ENCODE data around the gene NCOA1.
"Not testable (repeated sequence)": the region's sequence is repeated elsewhere in the genome, so short reads cannot be mapped to it uniquely, and the experiment has no call there.

NCOA1 gene

DNA sequence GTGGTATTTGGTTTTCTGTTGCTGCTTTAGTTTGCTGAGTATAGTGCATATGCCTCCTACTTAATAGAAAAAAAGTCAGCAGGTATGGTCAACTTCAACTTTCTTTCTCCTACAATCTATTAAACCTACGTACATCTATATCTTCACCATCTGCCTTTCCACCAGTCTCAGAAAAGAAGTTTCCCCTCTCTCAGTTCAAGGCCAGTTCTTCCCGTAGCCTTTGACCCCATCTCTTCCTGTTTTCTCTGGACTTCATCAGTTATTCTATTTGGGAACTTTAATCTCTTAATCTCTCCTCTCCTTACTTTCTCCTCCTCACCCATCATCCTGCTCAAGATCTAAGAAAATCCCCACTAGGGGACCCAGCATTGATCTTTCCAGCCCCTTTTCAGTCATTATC, 296.5 kb downstream of the NCOA1 start:
- no peak for DNase-seq (ENCODE audit: low read depth in 2 of 2)

DNA sequence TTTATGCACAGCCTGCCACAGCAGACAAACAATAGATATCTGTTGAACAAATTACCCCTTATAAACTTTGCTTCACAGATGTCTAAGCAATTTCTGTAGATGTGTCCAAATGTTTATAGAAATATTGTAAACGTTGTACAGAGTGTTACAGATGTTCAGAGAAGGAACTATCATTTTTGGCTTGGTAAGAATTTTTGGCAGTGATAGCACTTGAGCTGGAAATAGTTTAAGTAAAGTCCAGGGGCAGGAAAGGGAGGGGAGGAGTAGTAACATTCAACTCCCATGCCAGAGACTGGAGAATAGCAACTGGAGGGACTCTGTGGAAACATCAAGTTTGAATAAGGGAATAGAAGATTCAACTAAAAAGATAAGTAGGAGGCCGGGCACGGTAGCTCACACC, 297.8 kb downstream of the NCOA1 start:
- no peak for DNase-seq (ENCODE audit: low read depth in 2 of 2)

DNA sequence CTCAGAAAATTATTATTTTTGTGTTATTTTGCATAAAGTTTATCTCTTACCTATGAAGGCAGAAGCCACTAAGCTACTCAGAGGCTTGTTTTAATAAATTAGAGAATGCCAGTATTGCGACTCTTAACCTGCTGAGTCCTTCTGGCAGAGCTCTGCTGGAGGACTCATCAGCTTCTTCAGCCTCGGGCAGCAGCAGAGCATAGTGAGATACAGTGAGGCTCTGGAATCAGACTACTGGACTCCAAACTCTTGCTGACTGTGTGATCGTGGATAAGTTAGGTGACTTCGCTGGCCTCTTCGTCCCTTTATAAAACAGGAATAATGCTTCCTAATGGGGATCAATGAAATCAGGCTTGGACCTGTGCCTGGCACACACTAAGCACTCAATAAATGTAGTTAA, 300.4 kb downstream of the NCOA1 start:
- no peak for DNase-seq (ENCODE audit: low read depth in 2 of 2)

DNA sequence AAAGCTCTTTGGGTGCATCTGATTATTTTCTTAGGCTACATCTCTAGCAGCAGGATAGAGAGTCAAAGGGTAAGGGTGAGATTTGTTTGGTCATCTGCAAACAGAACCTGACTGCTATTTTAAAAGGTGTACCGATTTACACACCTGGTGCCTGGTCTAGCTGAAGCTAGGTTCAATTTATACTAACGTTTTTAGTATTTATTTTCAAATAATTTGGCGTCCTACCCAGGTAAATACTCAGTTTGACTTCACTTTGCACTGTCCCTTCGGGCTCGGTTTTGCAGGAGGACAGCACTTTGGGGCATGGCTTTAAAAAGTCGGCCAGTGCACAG, 301.5 kb downstream of the NCOA1 start:
- DNase-seq (ENCODE audit: low read depth in 2 of 2) = no peak

DNA sequence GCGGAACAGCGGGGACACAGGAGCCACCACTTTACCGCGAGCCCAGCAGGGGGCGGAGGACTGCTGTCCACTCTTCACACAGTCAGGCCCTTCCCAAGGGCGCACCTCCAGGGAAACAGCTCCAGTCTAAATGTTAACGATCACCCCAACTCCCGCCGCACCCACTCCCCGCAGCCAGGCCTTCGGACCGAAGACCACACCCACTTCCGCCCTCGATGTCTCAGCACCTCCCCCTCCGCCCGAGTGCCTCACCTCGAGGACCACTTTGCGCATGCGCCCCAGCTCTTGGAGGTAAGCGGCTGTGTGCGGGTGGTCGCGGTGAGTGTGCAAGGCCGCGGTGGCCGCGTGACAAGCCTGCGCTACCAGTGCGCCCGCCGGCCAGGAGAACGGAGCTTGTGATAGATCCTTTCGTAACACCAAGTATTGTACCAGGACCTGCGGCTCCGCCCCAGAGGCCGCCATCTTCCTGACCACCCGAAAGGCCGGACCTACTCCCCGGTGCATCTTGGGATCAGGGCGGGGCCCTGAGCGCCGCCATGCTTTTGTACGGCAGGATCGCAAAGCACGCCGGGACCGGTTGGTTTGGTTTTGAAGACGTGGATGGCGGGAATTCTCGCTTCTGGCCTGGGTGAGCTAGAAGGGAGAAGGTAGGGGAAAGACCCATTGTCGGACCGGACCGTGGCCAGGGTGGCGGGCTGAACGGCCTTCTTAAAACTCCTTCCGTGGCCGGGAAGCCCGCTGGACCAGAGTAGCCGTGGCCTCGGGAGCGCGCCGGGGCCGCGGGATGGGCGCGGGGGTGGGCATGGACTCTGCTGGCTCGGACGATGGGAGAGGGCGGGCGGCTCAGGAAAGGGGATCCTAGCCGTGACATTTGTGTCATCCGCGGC, 302.1 kb downstream of the NCOA1 start, which contains the start of the genes CENPO and PTRHD1:
TSS of gene CENPO (plus strand) at position 552 of the 887 bp plus-strand sequence. CDS start 495 bp downstream, outside the sequence.
TSS of gene PTRHD1 (minus strand) at position 518 of the 887 bp plus-strand sequence. CDS start at position 504, 14 bp downstream.
- DNase-seq (ENCODE audit: low read depth in 2 of 2) = peak; percentile 91 to 92

DNA sequence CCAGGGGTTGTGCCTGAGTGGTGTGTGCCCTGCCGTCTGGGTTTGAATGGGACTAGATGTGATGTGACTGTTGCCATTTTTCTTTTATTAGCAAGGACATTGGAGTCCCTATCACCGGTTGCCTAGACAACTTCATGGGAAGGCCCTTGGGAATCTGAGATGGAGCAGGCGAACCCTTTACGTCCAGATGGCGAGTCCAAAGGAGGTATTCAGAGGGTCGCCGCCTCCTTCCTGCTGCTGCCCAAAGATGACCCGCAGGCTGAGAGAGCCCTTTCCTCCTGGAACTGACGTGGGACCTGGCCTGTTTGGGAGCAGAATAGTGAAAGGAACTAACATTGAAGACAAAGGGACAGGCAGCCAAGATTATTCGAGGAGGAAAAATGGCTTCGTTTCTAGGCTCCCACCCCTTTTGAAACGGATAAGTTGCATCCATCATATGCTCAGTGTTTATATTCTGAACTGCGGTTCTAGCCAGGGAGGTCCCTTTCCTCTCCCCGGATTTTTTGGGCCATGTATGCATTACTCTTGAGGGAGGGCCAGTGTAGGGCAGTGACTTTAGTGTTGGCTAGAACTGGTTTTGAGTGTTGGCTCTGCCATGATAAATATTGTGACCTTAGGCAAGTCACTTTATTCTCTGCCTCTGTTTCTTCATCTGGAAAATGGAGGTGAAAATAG, 302.8 kb downstream of the NCOA1 start:
- DNase-seq (ENCODE audit: low read depth in 2 of 2) = no peak

DNA sequence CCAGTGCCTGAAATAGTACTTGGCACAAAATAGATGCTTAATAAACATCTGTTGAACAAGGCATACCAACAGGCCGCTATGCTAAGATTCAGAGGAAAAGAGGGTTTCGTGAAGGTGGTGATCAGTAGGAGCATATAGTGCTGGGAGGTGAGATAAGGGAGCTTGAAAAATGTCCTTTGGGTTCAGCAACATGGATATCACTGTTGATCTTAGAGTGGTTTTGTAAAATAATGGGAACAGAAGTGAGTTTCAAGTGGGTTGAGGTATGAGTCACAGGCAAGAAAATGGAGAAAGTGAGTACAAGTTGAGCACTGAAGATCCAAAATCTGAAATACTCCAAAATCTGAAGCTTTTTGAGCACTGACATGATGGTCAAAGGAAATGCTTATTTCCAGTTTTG, 306.6 kb downstream of the NCOA1 start:
- no peak for DNase-seq (ENCODE audit: low read depth in 2 of 2)

DNA sequence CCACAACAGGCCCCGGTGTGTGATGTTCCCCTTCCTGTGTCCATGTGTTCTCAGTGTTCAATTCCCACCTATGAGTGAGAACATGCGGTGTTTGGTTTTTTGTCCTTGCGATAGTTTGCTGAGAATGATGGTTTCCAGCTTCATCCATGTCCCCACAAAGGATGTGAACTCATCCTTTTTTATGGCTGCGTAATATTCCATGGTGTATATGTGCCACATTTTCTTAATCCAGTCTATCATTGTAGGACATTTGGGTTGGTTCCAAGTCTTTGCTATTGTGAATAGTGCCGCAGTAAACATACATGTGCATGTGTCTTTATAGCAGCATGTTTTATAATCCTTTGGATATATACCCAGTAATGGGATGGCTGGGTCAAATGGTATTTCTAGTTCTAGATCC, 309.4 kb downstream of the NCOA1 start:
- not testable (repeated sequence) for DNase-seq (ENCODE audit: low read depth in 2 of 2)

DNA sequence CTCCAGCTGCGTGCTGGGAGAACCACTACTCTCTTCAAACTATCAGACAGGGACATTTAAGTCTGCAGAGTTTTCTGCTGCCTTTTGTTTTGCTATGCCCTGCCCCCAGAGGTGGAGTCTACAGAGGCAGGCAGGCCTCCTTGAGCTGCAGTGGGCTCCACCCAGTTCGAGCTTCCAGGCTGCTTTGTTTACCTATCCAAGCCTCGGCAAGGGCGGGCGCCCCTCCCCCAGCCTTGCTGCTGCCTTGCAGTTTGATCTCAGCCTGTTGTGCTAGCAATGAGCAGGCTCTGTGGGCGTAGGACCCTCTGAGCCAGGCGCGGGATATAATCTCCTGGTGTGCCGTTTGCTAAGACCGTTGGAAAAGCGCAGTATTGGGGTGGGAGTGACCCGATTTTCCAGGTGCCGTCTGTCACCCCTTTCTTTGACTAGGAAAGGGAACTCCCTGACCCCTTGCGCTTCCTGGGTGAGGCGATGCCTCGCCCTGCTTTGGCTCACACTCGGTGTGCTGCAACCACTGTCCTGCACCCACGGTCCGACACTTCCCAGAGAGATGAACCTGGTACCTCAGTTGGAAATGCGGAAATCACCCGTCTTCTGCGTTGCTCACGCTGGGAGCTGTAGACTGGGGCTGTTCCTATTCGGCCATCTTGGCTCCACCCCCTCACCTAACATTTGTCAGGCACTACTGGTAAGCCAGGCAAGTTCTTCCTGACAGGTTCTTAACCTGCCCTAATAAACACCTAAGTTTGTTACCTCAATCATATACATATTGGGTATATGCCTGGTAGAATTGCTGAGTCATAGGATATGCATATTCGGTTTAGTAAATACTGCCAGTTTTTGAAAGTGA, 315.0 kb downstream of the NCOA1 start:
- DNase-seq (ENCODE audit: low read depth in 2 of 2) = not testable (repeated sequence)

DNA sequence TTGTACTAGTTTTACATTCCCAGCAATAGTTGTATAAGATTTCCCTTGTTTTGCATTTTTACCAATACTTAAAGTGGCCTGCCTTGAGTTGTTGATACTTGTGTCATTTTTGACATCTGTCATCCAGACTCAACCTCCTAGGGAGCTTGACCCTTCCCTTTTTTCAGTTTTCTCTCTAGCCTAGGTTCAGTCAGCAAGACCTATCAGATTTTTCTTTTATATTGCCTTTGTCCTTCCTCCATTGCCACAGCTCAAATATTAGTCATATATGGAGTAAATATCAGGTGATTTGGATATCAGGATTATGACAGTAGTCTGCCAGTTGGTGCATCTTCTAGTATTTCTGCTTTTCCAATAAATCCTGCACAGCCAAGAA, 315.6 kb downstream of the NCOA1 start:
- DNase-seq (ENCODE audit: low read depth in 2 of 2) = no peak

DNA sequence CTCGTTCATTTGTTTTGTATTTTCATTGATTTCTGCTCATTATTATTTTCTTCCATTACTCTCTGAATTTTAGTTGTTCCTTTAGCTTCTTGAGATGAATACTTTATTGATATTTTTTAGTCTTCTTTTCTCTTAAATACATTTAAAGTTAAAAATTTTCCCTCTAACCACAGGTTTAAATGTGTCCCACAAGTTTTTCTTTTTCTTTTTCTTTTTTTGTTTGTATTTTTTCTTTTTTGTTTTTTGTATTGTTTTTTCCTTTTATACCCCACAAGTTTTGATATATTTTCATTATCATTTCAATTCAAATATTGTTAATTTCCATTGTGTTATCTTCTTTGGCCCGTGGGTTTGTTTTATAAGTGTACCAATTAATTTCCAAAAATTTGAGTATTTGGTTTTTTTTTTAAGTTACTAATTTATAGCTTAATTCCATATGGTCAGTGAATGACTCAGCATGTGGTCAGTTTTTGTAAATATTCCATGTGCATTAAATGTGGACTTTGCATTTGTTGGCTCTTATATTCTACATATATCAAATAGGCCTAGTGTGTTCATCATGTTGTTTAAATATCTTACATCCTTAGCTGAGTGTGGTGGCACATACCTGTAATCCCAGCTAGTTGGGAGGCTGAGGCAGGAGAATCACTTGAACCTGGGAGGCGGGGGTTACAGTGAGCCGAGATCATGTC, 318.4 kb downstream of the NCOA1 start:
- DNase-seq (ENCODE audit: low read depth in 2 of 2) = no peak

DNA sequence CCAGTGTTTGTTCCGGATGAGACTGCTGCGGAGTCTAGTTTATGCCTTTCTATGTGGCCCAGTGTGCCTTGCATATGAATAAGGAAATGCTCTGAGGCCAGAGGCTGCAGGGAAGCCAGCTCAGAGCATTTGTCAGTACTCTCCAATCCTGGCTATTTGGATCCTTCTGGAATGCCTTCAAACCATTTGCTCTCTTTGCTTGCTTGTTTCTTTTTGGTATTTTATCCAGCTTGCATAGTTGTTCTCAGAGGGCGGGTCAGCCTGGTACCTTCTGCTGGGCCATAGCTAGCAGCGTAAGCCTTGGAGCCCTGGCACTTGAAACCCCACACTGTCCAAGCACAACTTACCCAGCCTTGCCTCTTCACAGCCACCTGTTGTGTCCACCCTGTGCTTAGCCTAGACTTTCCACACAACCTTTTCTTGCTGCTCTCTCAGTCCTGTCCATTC, 322.7 kb downstream of the NCOA1 start:
- DNase-seq (ENCODE audit: low read depth in 2 of 2) = no peak

DNA sequence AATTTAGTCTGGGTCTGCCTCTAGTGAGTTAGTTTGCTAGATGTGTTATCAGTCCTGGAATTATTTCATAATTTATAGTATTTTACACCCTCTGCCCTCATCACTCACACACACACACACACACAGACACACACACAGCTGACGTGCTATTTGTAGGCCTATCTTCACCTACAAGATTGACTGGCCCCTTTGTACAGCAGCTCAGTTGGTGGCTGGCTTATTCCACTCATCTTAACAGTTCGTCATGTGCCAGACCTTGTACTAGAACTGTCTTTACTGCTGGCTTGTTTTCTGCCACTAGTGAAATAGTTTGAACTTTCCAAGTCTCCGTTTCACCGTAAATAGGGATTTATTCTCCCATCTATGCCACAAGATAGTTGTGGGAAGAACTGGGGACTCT, 323.5 kb downstream of the NCOA1 start:
- no peak for DNase-seq (ENCODE audit: low read depth in 2 of 2)

DNA sequence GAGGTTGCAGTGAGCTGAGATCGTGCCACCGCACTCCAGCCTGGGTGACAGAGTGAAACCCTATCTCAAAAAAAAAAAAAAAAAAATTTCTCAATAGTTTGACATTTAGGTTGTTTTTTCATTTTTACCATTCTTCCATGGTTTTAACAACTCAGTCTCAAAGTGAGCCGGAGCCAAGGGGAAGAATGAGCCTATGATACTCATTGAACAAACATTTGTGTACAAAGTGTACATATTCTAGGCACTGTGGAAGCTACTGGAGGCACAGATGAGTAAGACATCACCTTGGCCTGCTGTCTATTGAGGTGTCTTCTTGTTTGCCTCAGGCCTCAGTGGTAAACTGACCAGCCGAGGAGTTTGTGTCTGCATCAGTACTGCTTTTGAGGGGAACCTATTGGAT, 324.1 kb downstream of the NCOA1 start:
- DNase-seq (ENCODE audit: low read depth in 2 of 2) = no peak

DNA sequence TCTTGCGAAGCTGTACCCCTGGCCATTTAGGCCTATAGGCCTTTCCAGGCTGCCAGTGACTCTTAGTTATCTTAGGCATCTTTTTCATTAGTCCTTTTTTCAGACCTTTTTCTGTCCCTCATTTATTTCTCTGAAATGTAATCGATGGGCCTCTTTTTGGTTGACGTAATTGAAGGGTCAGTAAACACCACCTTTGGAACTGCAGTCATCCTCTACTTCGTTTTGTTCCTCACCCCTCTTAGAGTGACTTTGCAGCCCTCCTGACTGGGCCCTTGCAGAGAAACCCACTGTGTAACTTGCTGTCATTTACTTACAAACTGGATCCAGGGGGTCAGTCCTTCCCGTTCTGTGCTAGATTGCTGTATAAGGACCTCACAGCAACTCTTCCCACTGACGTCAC, 325.4 kb downstream of the NCOA1 start:
- DNase-seq (ENCODE audit: low read depth in 2 of 2) = no peak

DNA sequence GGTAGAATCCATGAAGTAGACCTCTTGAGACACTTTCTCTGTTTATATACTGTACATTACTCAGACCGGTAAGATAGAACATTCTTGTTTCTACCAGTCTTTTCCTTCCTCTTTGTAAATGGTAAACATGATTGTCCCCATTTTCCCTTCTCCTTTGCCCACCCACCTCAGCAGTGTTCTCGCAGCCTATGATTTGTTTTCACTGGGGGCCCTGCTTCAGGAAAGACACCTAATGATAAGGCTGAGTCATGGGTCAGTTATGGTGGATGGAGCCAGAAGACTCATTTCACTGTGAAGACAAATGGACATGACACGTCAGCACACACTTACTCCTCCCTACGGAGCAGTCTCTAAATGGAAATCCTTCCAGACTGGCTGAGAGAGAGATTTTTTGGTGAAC, 325.8 kb downstream of the NCOA1 start:
- DNase-seq (ENCODE audit: low read depth in 2 of 2) = no peak

DNA sequence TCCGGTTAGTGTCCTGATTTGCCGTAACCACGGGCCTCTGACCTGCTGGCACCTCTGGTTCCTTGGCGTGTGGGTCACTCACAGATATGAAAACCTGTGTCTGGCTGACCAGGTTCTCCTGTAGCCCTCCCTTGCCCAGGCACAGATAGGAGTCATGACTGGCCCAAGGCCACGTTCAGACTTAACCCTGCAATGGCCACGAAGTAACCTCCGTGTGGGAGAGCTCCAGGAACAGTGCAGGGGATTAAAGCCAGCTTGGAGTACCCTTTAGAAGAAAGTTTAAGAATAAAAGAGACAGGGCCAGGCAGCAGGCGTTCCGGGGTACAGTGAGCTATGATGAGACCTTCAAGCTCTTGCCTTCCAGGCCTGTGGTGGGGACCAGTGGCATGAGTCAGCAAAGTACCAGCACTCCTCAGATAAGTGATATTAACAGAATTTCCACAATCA, 327.7 kb downstream of the NCOA1 start:
- no peak for DNase-seq (ENCODE audit: low read depth in 2 of 2)

DNA sequence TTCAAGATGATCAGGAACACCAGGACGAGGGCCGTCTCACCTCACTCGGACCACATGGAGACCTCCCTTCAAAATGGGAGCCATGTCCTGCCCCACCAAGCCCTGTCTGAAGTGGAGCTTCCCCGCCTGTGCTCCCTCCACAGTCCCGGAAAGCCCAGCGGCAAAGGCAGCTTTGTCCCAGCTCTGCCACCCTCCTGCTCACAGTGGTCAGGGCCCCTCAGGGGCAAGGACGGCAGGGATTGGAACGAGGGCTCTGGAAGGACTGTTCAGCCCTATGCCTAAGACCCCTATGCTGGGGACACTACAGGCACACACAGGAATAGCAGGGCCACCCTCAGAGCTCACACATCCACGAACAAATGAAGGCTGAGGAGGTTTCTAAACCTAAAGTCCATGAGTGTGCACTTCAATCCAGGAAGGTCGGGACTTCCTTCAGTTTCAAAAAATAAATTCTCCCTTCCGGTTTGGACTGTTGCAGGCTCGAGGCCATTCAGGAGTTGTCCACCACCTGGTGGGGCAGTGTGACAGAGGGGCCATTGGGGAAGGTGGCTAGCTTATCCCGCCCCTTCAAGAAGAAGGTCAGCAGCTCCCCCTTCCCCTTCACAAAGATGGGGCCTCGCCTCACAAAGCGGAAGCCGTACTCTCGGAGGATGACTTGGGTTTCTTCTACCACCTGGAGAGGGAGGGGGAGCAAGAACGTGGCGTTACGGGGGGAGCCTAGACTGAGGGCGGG, 328.6 kb downstream of the NCOA1 start:
- DNase-seq (ENCODE audit: low read depth in 2 of 2) = no peak

DNA sequence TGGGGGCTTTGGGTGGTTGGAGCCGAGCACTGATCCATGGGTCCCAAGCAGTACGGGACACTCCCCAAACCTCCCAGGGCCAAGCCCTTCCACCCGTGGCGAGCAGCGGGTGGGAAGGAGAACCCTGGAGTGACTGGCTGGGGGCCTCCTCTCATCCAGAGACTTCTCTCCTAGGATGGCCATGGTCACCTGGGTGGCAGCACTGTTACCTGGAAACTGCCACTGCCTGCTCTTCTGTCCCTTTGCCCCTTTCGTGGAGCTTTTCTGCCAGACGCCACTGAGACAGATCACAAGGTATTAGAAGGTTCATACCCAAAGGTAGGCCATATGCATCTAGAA, 329.1 kb downstream of the NCOA1 start:
- no peak for DNase-seq (ENCODE audit: low read depth in 2 of 2)
